Coronary artery (tissue), 2 donors: ENCODE measurements around the gene ALOX5.

Experiments used
- DNase-seq: peaks from one replicate; pipeline ENCODE4 v3.0.0-alpha.2; 2017; ENCODE audit warnings: low spot score
- H3K27ac ChIP-seq, 2 donors: fragments of 200-600 bp; sonication (generic); one replicate each; pipeline ENCODE4 v1.5.1; 2016 to 2019
- H3K4me3 ChIP-seq: fragments of 200-600 bp; sonication (generic); 2 replicates; pipeline ENCODE4 v1.5.1; 2016; ENCODE audit warnings: mild to moderate bottlenecking, moderate library complexity
- CTCF ChIP-seq: fragments of 200-600 bp; sonication (generic); IDR thresholded peaks from one replicate; pipeline ENCODE4 v1.5.1; 2019; ENCODE audit warnings: antibody characterized with exemption

The ALOX5 gene

GRCh38 chr10:45466784-45467183 lies 92.8 kb downstream of the ALOX5 start:
- DNase-seq, result no peak
- no peak for TF ChIP-seq CTCF
- Histone ChIP-seq H3K27ac (no peak overlapping the region), H3K4me3 (no peak overlapping the region)

GRCh38 chr10:45468079-45468478 lies 94.1 kb downstream of the ALOX5 start:
- Histone ChIP-seq H3K27ac (no peak overlapping the region), H3K4me3 (no peak overlapping the region)
- DNase-seq, result no peak
- no peak for TF ChIP-seq CTCF

- H3K27ac ChIP-seq, result no peak overlapping the region
- DNase-seq, result no peak
- no peak for TF ChIP-seq CTCF
- H3K4me3 ChIP-seq, result no peak overlapping the region
Observed at GRCh38 chr10:45470098-45471012, 96.3 kb downstream of the ALOX5 start.

GRCh38 chr10:45471059-45471458 lies 97.0 kb downstream of the ALOX5 start:
- DNase-seq, result no peak
- no peak overlapping the region for H3K4me3 ChIP-seq
- no peak for TF ChIP-seq CTCF
- H3K27ac ChIP-seq, result no peak overlapping the region

- TF ChIP-seq CTCF, result no peak
- H3K27ac ChIP-seq, result no peak overlapping the region
- DNase-seq, result no peak
Observed at GRCh38 chr10:45471531-45472310, 97.7 kb downstream of the ALOX5 start.

GRCh38 chr10:45473126-45473525 lies 99.1 kb downstream of the ALOX5 start:
- no peak for DNase-seq
- no peak overlapping the region for H3K4me3 ChIP-seq
- no peak for TF ChIP-seq CTCF
- no peak overlapping the region for H3K27ac ChIP-seq

More at GRCh38 chr10:45471531-45472310, 97.7 kb downstream of the ALOX5 start:
- no peak overlapping the region for H3K4me3 ChIP-seq
